DOHH2 (cell line): ENCODE data around the gene SLC16A4.

Experiments used
- H3F3A ChIP-seq: fragments of 200-600 bp; sonication (generic), shearing (Covaris generic); 2 replicates; pipeline ENCODE4 v1.6.0; 2016; ENCODE audit warnings: antibody characterized with exemption, mild to moderate bottlenecking; ENCODE audit not compliant: control insufficient read depth, insufficient read depth
- H3K27ac ChIP-seq: fragments of 200-600 bp; sonication (generic); 2 replicates; pipeline ENCODE4 v1.5.1; 2014; ENCODE audit warnings: low read depth, mild to moderate bottlenecking, low read length, moderate library complexity
- H3K27me3 ChIP-seq: fragments of 200-600 bp; sonication (generic); 2 replicates; pipeline ENCODE4 v1.6.1; 2014; ENCODE audit warnings: mild to moderate bottlenecking, low read length, mixed read lengths; ENCODE audit not compliant: control insufficient read depth
- H3K36me3 ChIP-seq: fragments of 200-600 bp; sonication (generic); 2 replicates; pipeline ENCODE4 v1.6.1; 2014; ENCODE audit warnings: mild to moderate bottlenecking, low read length, moderate library complexity, mixed read lengths; ENCODE audit not compliant: control insufficient read depth
- H3K4me1 ChIP-seq: fragments of 200-600 bp; sonication (generic); 2 replicates; pipeline ENCODE4 v1.6.1; 2014; ENCODE audit warnings: mild to moderate bottlenecking, low read length, mixed read lengths; ENCODE audit not compliant: control insufficient read depth
- H3K4me2 ChIP-seq: fragments of 200-600 bp; sonication (generic); 2 replicates; pipeline ENCODE4 v1.6.0; 2014; ENCODE audit warnings: mild to moderate bottlenecking, low read length, moderate library complexity
- H3K4me3 ChIP-seq: fragments of 200-600 bp; sonication (generic); 2 replicates; pipeline ENCODE4 v1.5.1; 2014; ENCODE audit warnings: mild to moderate bottlenecking, low read length, mixed read lengths
- H3K79me2 ChIP-seq: fragments of 200-600 bp; sonication (generic); 2 replicates; pipeline ENCODE4 v1.6.1; 2014; ENCODE audit warnings: mild to moderate bottlenecking, low read length, mixed read lengths; ENCODE audit not compliant: control insufficient read depth
- H3K9me2 ChIP-seq: fragments of 200-600 bp; sonication (generic); replicated peaks from 2 replicates; pipeline ENCODE4 v1.6.1; 2014; ENCODE audit warnings: mild to moderate bottlenecking, low read length, mixed read lengths; ENCODE audit not compliant: control insufficient read depth
- H3K9me3 ChIP-seq: fragments of 200-600 bp; sonication (generic); 2 replicates; pipeline ENCODE4 v1.6.1; 2014; ENCODE audit warnings: antibody characterized with exemption, low read length, mixed read lengths; ENCODE audit not compliant: control insufficient read depth, insufficient read depth
- H4K20me1 ChIP-seq: fragments of 200-600 bp; sonication (generic); 2 replicates; pipeline ENCODE4 v1.6.0; 2014; ENCODE audit warnings: low read depth, mild to moderate bottlenecking, antibody characterized with exemption, low read length, moderate library complexity; ENCODE audit not compliant: control insufficient read depth, insufficient read depth
- CTCF ChIP-seq: fragments of 200-600 bp; sonication (generic); IDR thresholded peaks from one replicate; pipeline ENCODE4 v1.5.1; 2014; ENCODE audit warnings: antibody characterized with exemption, mild to moderate bottlenecking, low read depth, low read length; ENCODE audit not compliant: poor library complexity, severe bottlenecking
- EZH2phosphoT487 ChIP-seq: fragments of 200-600 bp; sonication (generic); IDR thresholded peaks from 2 replicates; pipeline ENCODE4 v1.6.1; 2017; ENCODE audit warnings: borderline replicate concordance, mild to moderate bottlenecking, antibody characterized with exemption, low read length, moderate library complexity, mixed read lengths

SLC16A4 gene

GRCh38 chr1:110384581-110385321 is 6.1 kb downstream of the SLC16A4 start:
- peaks cover 4% of the 10 kb centered on the region; the same call in 1 of the 2 replicates for H3K79me2 ChIP-seq
- H3K27me3 ChIP-seq = no peaks in the 10 kb centered on the region
- H3K4me1 ChIP-seq = peaks cover 98% of the 10 kb centered on the region
- peak overlapping the region; percentile 81 for H3K4me2 ChIP-seq
- H3K4me3 ChIP-seq = peak overlapping the region; percentile 64
- H3F3A ChIP-seq = peaks cover 51% of the 10 kb centered on the region
- TF ChIP-seq EZH2phosphoT487 (no peak), CTCF (no peak)
- H4K20me1 ChIP-seq = no peaks in the 10 kb centered on the region
- H3K9me2 ChIP-seq = no peaks in the 10 kb centered on the region
- no peaks in the 10 kb centered on the region for H3K9me3 ChIP-seq
- H3K27ac ChIP-seq = peak overlapping the region; percentile 99
- peaks cover 51% of the 10 kb centered on the region for H3K36me3 ChIP-seq

GRCh38 chr1:110383251-110383990 is 7.4 kb downstream of the SLC16A4 start:
- Histone ChIP-seq H3K27ac (peak overlapping the region; percentile 99), H3K79me2 (peaks cover 14% of the 10 kb centered on the region), H3K27me3 (no peaks in the 10 kb centered on the region), H3K9me3 (no peaks in the 10 kb centered on the region), H3K4me2 (peak overlapping the region; percentile 81), H3K9me2 (no peaks in the 10 kb centered on the region), H4K20me1 (no peaks in the 10 kb centered on the region), H3K4me1 (peaks cover 98% of the 10 kb centered on the region), H3K4me3 (peak overlapping the region; percentile 64), H3K36me3 (peaks cover 61% of the 10 kb centered on the region), H3F3A (peaks cover 62% of the 10 kb centered on the region)
- TF ChIP-seq EZH2phosphoT487 = no peak
- no peak for TF ChIP-seq CTCF

GRCh38 chr1:110380672-110381283 is 10.0 kb downstream of the SLC16A4 start:
- Histone ChIP-seq H3K4me2 (peak overlapping the region; percentile 68), H3K4me1 (peaks cover 97% of the 10 kb centered on the region), H3K9me2 (no peaks in the 10 kb centered on the region), H3K27me3 (no peaks in the 10 kb centered on the region), H3K9me3 (no peaks in the 10 kb centered on the region), H3F3A (peaks cover 76% of the 10 kb centered on the region), H3K27ac (peak overlapping the region; percentile 99), H3K79me2 (peaks cover 20% of the 10 kb centered on the region), H3K36me3 (peaks cover 56% of the 10 kb centered on the region), H3K4me3 (peak overlapping the region; percentile 49), H4K20me1 (no peaks in the 10 kb centered on the region)
- no peak for TF ChIP-seq EZH2phosphoT487
- no peak for TF ChIP-seq CTCF
